T-helper 1 cell (primary cell): ENCODE measurements around the gene DPP3.
A peak's percentile ranks its signal among the peaks of the same experiment; 100 is the strongest.

Experiments
- DNase-seq, 5 donors: peaks; one replicate each; pipeline ENCODE4 v3.0.0-alpha.2; 2012 to 2020

DPP3 gene

GRCh38 chr11:66484806-66485380, 4.7 kb downstream of the DPP3 start:
- DNase-seq = no peak

- DNase-seq = no peak
Observed at GRCh38 chr11:66488957-66489356, 8.7 kb downstream of the DPP3 start.

GRCh38 chr11:66489636-66490035, 9.4 kb downstream of the DPP3 start:
- no peak for DNase-seq

GRCh38 chr11:66491315-66491935, 11.2 kb downstream of the DPP3 start:
- DNase-seq = no peak

- no peak for DNase-seq
Observed at GRCh38 chr11:66492161-66492865, 12.1 kb downstream of the DPP3 start.

GRCh38 chr11:66493130-66493529, 12.9 kb downstream of the DPP3 start:
- no peak for DNase-seq

GRCh38 chr11:66494458-66494857, 14.2 kb downstream of the DPP3 start:
- DNase-seq = no peak

GRCh38 chr11:66494935-66495334, 14.7 kb downstream of the DPP3 start:
- DNase-seq = no peak

GRCh38 chr11:66495401-66495854, 15.2 kb downstream of the DPP3 start:
- DNase-seq = no peak

- DNase-seq = no peak
Observed at GRCh38 chr11:66497206-66497605, 17.0 kb downstream of the DPP3 start.

GRCh38 chr11:66498506-66498905, 18.3 kb downstream of the DPP3 start:
- DNase-seq = no peak

GRCh38 chr11:66505276-66505816, 25.1 kb downstream of the DPP3 start:
- no peak for DNase-seq

GRCh38 chr11:66509131-66509561, 28.9 kb downstream of the DPP3 start:
- peak in 1 of 5 donors; percentile 61 for DNase-seq

- DNase-seq = peak; percentile 38 to 76 (median 69)
Observed at GRCh38 chr11:66510271-66510989, 30.2 kb downstream of the DPP3 start, which contains the start of gene BBS1. Gene BBS1, plus strand, starts transcription at chr11:66510635. Its CDS starts 25 bp downstream, at chr11:66510660.

- DNase-seq = no peak
Observed at GRCh38 chr11:66510990-66511339, 30.7 kb downstream of the DPP3 start.

- DNase-seq = no peak
Observed at GRCh38 chr11:66523611-66524010, 43.4 kb downstream of the DPP3 start.

GRCh38 chr11:66524304-66525040, 44.2 kb downstream of the DPP3 start:
- DNase-seq = no peak

- no peak for DNase-seq
Observed at GRCh38 chr11:66529069-66529468, 48.8 kb downstream of the DPP3 start.

GRCh38 chr11:66529655-66530054, 49.4 kb downstream of the DPP3 start:
- DNase-seq = no peak

GRCh38 chr11:66530927-66531709, 50.9 kb downstream of the DPP3 start:
- DNase-seq = no peak

GRCh38 chr11:66531841-66532240, 51.6 kb downstream of the DPP3 start:
- no peak for DNase-seq

- no peak for DNase-seq
Observed at GRCh38 chr11:66532784-66533183, 52.5 kb downstream of the DPP3 start.
